NT2/D1 (cell line): ENCODE data around the gene PAXX.

Experiments
- SUZ12 ChIP-seq: IDR thresholded peaks from 2 replicates; pipeline ENCODE4 v1.6.1; 2011; ENCODE audit not compliant: insufficient read length, insufficient read depth; ENCODE audit errors: extremely low read depth
- YY1 ChIP-seq: IDR thresholded peaks from 2 replicates; pipeline ENCODE4 v1.6.1; 2011; ENCODE audit not compliant: insufficient read length, insufficient read depth
- ZNF274 ChIP-seq: IDR thresholded peaks from 2 replicates; pipeline ENCODE4 v1.6.1; 2011; ENCODE audit warnings: mild to moderate bottlenecking, low read depth, low read length

GRCh38 chr9:137034709-137035506, 42.7 kb downstream of the PAXX start:
- TF ChIP-seq YY1 (no peak), ZNF274 (no peak), SUZ12 (no peak)
